Left lung (tissue), 10 donors: Measurements from ENCODE around the gene SYDE2. TPM values are rescaled to one million over a fixed set of nuclear protein-coding genes. Genes with fewer than 3 reads are reported as not detected.
A peak's percentile ranks its signal among the peaks of the same experiment; 100 is the strongest.
"Not testable (repeated sequence)": the region's sequence is repeated elsewhere in the genome, so short reads cannot be mapped to it uniquely, and the experiment has no call there.

Source experiments
- ATAC-seq: fragments of 200-7000 bp; cut with Tn5 transposase; one replicate; pipeline ENCODE4 v1.9.1; 2020; ENCODE audit warnings: moderate library complexity
- DNase-seq, 4 donors: peaks; one replicate each; pipeline ENCODE4 v3.0.0-alpha.2; 2013 to 2020
- H3K27ac ChIP-seq, 2 donors: fragments of 200-600 bp; sonication (generic) in 1 of 2; one replicate each; pipeline versions ENCODE4 v1.5.0 to v1.8.0; 2020 to 2021
- H3K27me3 ChIP-seq, 2 donors: fragments of 200-600 bp; sonication (generic) in 1 of 2; one replicate each; pipeline versions ENCODE4 v1.5.0 to v1.8.0; 2020 to 2021
- H3K36me3 ChIP-seq, 2 donors: fragments of 200-600 bp; sonication (generic) in 1 of 2; one replicate each; pipeline versions ENCODE4 v1.5.0 to v1.8.0; 2020 to 2021
- H3K4me1 ChIP-seq, 2 donors: fragments of 200-600 bp; one replicate each; pipeline ENCODE4 v1.8.0; 2021
- H3K4me3 ChIP-seq, 2 donors: fragments of 200-600 bp; sonication (generic) in 1 of 2; one replicate each; pipeline versions ENCODE4 v1.5.0 to v1.8.0; 2020 to 2021; ENCODE audit warnings: mild to moderate bottlenecking in 1 of 2
- H3K9me3 ChIP-seq, 2 donors: fragments of 200-600 bp; sonication (generic) in 1 of 2; one replicate each; pipeline versions ENCODE4 v1.5.0 to v1.8.0; 2020 to 2021
- CTCF ChIP-seq, 2 donors: fragments of 200-600 bp; sonication (generic) in 1 of 2; IDR thresholded peaks; one replicate each; pipeline versions ENCODE4 v1.5.0 to v1.8.0; 2021; ENCODE audit warnings: antibody characterized with exemption in 2 of 2
- intact Hi-C, 2 donors: fragments of 100-400 bp; cut with DNase I; formaldehyde crosslinking; loops; one replicate each; pipeline versions ENCODE4 v1.11.2 to v1.14.2; 2022
- polyA plus RNA-seq, 6 donors: library from polyadenylated mRNA; unstranded; fragments of 120-200 nt; gene quantifications; one replicate each; pipeline ENCODE4 v1.2.1, GENCODE V29; 2013; ENCODE audit not compliant: insufficient read length in 6 of 6
- total RNA-seq, 2 donors: library from RNA; stranded (reverse); fragmentation: NEBNext Ultra II Directional; extraction: Animal tissue kit (Norgen Biotek cat#: 25700); gene quantifications; one replicate each; pipeline ENCODE4 v1.2.1, GENCODE V29; 2021
- donor health status: DM: no; HTN: yes; CAD: no.
- donor health status: DM: no; HTN: no; CAD: no.

The SYDE2 gene
- total and polyA plus RNA-seq, 8 donors: 11.1 to 18.2 (median 14.2) TPM

- Histone ChIP-seq H3K36me3 (no peaks in the 10 kb centered on the region), H3K9me3 (no peaks in the 10 kb centered on the region), H3K4me1 (peaks cover 0 to under 1% of the 10 kb centered on the region in 2 donors), H3K27ac (no peak overlapping the region), H3K27me3 (no peaks in the 10 kb centered on the region), H3K4me3 (no peak overlapping the region)
- intact Hi-C loops: no loop called here
- no peak for TF ChIP-seq CTCF (IDR thresholded peaks at IDR 0.05)
- DNase-seq (no peak), ATAC-seq (no peak)
Measured at GRCh38 chr1:85148524-85149250, 52.1 kb downstream of the SYDE2 start.

GRCh38 chr1:85146972-85147359 lies 53.9 kb downstream of the SYDE2 start:
- H3K36me3 ChIP-seq: no peaks in the 10 kb centered on the region
- no peak overlapping the region for H3K27ac ChIP-seq
- intact Hi-C loops: no loop called here
- H3K4me1 ChIP-seq: no peaks in the 10 kb centered on the region
- DNase-seq (no peak), ATAC-seq (no peak)
- H3K9me3 ChIP-seq: no peaks in the 10 kb centered on the region
- no peak overlapping the region for H3K4me3 ChIP-seq
- H3K27me3 ChIP-seq: no peaks in the 10 kb centered on the region
- no peak for TF ChIP-seq CTCF (IDR thresholded peaks at IDR 0.05)

DNA sequence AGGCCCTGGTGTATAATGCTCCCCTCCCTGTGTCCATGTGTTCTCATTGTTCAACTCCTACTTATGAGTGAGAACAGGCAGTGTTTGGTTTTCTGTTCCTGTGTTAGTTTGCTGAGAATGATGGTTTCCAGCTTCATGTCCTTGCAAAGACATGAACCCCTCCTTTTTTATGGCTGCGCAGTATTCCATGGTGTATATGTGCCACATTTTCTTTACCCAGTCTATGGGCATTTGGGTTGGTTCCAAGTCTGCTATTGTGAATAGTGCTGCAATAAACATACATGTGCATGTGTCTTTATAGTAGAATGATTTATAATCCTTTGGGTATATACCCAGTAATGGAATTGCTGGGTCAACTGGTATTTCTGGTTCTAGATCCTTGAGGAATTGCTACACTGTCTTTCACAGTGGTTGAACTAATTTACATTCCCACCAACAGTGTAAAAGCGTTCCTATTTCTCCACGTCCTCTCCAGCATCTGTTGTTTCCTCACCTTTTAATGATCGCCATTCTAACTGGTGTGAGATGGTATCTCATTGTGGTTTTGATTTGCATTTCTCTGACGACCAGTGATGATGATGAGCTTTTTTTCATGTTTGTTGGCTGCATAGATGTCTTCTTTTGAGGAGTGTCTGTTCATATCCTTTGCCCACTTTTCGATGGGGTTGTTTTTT lies 54.4 kb downstream of the SYDE2 start:
- H3K4me1 ChIP-seq, H3K9me3 ChIP-seq, ATAC-seq, H3K27me3 ChIP-seq, H3K27ac ChIP-seq, DNase-seq, intact Hi-C loops, H3K4me3 ChIP-seq, H3K36me3 ChIP-seq: not testable (repeated sequence)

- Histone ChIP-seq H3K27ac (no peak overlapping the region), H3K27me3 (no peaks in the 10 kb centered on the region), H3K36me3 (no peaks in the 10 kb centered on the region), H3K9me3 (no peaks in the 10 kb centered on the region), H3K4me1 (no peaks in the 10 kb centered on the region), H3K4me3 (no peak overlapping the region)
- ATAC-seq (no peak), DNase-seq (no peak)
- intact Hi-C loops: no loop called here
- no peak for TF ChIP-seq CTCF (IDR thresholded peaks at IDR 0.05)
Measured at GRCh38 chr1:85144351-85144750, 56.5 kb downstream of the SYDE2 start.

DNA sequence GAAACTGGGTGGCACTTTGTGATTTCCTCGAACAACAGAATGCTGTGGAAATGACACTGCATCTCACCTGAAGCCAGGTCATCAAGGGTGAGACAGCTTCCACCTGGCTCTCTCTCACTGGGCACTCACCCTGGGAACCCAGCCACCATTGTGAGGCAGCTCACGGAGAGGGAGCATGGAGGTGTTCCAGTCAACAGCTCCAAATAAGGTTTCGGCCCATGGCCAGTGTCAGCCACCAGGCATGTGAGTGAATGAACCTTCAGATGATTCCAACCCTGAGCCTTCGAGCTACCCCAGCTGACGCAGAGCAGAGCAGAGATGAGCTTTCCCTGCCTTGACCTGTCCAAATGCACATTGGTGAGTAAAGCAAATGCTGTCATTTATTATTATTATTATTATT lies 58.1 kb downstream of the SYDE2 start:
- Histone ChIP-seq H3K4me3 (no peak overlapping the region), H3K36me3 (no peaks in the 10 kb centered on the region), H3K27me3 (no peaks in the 10 kb centered on the region), H3K4me1 (peaks cover 0 to 3% of the 10 kb centered on the region in 2 donors), H3K27ac (no peak overlapping the region), H3K9me3 (no peaks in the 10 kb centered on the region)
- DNase-seq (no peak), ATAC-seq (no peak)
- no peak for TF ChIP-seq CTCF (IDR thresholded peaks at IDR 0.05)
- intact Hi-C loops: no loop called here

DNA sequence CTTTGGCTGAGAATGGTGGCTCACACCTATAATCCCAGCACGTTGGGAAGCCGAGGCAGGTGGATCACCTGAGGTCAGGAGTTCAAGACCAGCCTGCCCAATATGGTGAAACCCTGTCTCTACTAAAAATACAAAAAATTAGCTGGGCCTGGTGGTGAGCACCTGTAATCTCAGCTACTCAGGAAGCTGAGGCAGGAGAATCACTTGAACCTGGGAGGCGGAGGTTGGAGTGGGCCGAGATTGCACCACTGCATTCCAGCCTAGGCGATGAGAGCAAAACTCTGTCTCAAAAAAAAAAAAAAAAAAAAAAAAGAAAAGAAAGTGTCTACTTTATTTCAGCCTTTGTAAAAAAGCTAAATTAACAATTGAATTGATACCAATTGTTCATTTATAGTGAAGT lies 62.4 kb downstream of the SYDE2 start:
- H3K27me3 ChIP-seq, intact Hi-C loops, H3K4me3 ChIP-seq, H3K36me3 ChIP-seq, H3K9me3 ChIP-seq: not testable (repeated sequence)
- Histone ChIP-seq H3K4me1 (peaks cover 10 to 15% of the 10 kb centered on the region in 2 donors), H3K27ac (peak overlapping the region; percentile 10 to 42)
- DNase-seq (peak in 1 of 4 donors; percentile 56), ATAC-seq (peak; percentile 53)
